Smooth muscle cell of the brain vasculature (primary cell): ENCODE results near the gene TPST2.
"Not testable (repeated sequence)": the region's sequence is repeated elsewhere in the genome, so short reads cannot be mapped to it uniquely, and the experiment has no call there.

Source experiments
- DNase-seq: peaks from one replicate; pipeline ENCODE4 v3.0.0-alpha.2; 2012; ENCODE audit warnings: low read depth, low spot score

TPST2 gene

DNA sequence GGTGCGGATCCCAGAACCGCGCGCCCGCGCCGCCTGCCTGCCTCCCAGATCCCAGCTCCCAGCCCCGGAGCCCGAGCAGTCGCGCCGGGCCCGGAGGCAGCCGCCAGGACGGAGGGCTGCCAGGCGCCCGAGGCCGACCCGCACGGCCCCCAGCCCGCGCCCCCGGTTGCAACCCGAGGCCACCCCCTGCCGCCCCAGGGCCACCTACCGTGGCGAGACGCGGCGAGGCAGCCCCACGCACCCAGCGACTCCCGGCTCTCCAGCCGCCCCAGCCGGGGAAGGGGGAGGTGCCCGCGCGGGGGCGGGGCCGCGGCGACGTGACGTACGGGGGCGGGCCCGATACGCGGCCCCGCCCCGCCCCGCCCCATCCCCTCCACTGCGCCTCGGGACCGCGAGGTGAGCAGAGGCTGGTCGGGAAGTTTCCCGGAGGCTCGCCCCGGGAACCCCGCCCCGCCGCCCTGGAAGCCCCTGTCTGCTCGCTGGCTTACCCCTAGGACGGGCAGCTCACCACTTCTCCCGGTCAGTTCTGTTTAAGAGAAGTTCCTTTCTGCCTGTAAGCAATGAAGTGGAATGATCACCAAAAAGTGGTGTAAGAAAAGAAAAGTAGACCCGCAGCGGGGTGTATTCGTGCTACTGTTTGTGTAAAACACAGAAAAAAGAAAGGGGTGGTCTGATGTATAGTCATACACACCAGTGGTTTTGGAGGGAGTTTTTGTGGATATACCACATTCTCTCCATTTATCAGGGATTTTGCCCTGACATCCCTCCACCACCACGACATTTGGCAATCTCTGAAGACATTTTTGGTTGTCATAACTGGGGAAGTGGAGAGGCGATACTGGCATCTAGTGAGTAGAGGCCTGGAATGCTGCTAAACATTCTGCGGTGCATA is at the start of gene TPST2:
Gene TPST2 (minus strand): TSS at position 288 of the 892 bp plus-strand sequence. CDS start 48,502 bp downstream, outside the sequence.
- DNase-seq: peak; percentile 29

GRCh38 chr22:26636296-26636695 is 46.4 kb upstream of the TPST2 start:
- no peak for DNase-seq

DNA sequence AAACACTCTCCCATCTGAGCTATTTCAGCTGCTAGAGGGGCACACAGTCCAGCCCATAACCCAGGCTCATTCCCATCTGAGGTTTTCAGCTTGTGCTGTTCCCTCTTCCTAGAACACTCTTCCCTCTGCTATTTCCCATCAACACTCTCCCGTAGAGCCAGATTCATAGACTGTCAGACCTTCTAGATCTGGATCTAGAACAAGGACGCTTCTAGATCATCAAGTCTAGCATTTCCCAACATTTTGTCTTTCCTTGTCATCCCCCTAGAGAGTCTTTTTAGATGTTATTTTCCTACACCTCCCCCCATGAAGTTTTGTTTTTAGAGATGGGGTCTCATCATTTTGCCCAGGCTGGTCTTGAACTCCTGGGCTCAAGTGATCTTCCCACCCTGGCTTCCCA is 45.2 kb upstream of the TPST2 start:
- no peak for DNase-seq

- no peak for DNase-seq
These were observed 44.3 kb upstream of the TPST2 start for GRCh38 chr22:26634189-26634588.

DNA sequence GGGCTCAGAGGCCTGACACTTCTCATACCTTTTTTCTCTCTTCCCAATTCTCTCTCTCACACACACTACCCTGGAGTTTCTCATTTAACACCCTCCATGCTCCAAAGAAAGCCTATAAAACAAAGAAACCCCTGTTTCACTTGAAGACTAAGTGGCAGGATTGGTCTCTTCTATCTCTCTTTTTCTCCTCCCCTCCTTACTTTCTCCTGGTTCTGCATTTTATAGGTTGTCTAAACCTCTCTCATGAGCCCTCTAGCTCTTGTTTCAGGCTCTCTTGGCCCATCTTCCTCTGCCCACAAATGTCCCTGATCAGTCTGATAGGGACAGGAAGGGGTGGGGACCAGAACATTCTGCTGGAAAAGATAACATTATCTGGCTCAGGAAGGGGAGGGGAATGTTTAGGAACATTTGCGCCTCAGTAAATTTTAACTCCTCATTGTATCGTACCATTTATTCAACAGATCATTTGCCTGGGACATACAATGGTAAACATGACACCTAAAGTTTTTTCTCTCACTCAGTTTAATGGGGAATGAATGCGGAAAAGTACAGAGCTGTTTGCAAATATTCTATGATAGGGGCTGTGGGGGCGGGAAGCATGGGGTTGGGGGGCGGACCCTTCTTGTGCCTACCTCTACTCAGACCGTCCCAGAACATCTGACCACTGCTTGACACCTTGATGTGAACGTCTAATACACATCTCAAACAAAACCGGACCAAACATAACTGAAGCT is 42.7 kb upstream of the TPST2 start:
- no peak for DNase-seq

GRCh38 chr22:26631282-26631681 is 41.4 kb upstream of the TPST2 start:
- DNase-seq: no peak

- DNase-seq: no peak
These were observed 40.2 kb upstream of the TPST2 start for GRCh38 chr22:26629988-26630761.

- DNase-seq: no peak
These were observed 34.9 kb upstream of the TPST2 start for GRCh38 chr22:26624803-26625202.

DNA sequence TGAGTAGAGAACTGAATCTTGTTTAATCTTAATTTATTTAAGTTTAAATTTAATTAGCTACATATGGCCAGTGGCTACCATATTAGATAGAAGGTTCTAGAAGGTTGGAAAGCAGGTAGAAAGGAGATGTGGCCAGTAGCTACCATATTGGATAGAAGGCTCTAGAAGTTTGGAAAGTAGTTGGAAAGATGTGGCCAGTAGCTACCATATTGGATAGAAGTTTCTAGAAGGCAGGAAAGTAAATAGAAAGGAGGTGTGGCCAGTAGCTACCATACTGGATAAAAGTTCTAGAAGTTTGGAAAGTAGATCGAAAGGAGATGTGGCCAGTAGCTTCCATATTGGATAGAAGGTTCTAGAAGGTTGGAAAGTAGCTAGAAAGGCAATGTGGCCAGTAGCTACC is 34.1 kb upstream of the TPST2 start:
- DNase-seq: no peak

DNA sequence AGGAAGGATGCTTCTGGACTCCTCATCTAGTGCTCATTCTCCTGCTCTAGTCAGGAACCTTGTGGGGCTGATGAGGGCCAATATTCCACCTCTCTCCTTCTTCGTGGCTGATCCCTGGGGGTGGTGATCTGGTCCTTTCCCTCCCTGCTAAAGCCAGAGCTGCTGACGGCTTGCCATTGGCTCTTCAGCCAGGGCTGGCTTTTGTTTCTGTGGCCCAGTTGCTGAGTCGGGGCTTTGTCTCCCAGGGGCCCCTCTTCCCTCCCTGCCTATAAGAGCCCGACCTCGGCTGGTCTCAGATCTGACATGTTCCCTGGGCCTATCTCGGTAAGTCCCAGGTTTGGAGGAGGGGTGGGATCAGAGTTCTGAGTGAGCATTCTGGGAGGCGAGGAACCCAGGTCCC is 31.7 kb upstream of the TPST2 start, which contains the start of gene CRYBA4:
Gene CRYBA4 (plus strand): TSS at position 301 of the 400 bp plus-strand sequence. CDS start 634 bp downstream, outside the sequence.
- DNase-seq: no peak

GRCh38 chr22:26620197-26620596 is 30.3 kb upstream of the TPST2 start:
- no peak for DNase-seq

GRCh38 chr22:26619510-26619909 is 29.6 kb upstream of the TPST2 start:
- no peak for DNase-seq

- DNase-seq: no peak
These were observed 28.5 kb upstream of the TPST2 start for GRCh38 chr22:26618455-26618854.

GRCh38 chr22:26617271-26618199 is 27.6 kb upstream of the TPST2 start, which contains the start of gene CRYBB1:
Gene CRYBB1, minus strand, starts transcription at chr22:26618027. Its CDS starts 1,708 bp downstream, at chr22:26616319.
- DNase-seq: no peak

- DNase-seq: no peak
These were observed 26.7 kb upstream of the TPST2 start for GRCh38 chr22:26616650-26617049.

GRCh38 chr22:26615830-26616435 is 26.0 kb upstream of the TPST2 start:
- DNase-seq: no peak

DNA sequence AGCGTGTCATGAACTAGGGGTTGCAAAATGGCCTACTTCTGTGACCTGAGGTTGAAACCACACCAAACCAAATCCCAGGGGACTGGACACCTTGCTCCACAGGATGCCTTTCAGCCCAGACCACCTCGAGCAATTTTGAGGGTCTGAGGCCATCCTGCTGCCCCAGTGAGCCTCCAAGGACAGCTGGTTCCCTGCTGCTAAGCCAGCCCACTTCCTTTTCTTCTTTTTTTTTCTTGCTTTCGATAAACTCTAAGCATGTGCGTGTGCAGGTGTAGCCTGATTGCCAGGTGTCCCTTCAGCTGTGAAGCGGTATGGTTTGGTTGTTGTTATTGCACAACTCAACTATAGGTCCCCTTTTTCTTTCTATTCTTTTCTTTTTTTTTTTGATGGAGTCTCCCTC is 25.2 kb upstream of the TPST2 start:
- DNase-seq: no peak

DNA sequence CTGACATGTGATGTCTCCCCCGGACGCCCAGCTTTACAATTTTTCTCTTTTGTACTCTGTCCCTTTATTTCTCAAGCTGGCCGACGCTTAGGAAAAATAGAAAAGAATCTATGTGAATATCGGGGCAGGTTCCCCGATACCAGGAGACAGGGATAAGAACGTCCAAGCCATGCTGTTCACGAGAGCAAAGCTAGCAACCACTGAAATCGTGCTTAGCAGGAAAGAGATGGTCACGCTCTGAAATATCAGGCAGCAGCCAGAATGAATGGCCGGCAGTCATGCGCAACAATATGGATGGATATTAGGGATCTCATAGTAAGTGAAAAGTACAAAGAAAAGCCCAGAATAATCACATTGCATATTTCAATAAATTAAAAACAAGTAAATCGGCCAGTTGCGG is 24.4 kb upstream of the TPST2 start:
- no peak for DNase-seq

- DNase-seq: not testable (repeated sequence)
These were observed 23.8 kb upstream of the TPST2 start for GRCh38 chr22:26613753-26614152.

DNA sequence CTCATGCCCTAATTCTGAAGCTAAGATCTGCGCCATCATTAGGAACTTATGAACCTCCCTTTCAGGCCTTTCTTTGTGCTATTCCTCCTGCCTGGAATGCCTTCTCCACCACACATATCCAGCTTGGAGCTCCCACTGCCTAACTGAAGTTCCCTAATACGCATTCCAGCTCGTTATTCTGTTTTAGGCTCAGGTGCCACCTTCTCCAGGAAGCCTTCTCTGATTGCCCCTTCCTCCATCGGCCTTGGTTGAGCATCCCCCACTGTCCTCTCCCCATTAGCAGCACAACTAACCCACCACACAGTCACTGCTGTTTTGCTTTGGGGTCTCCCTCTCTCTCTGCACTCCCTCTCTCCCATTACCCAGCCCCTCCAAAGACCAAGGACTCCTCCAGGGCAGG is 22.7 kb upstream of the TPST2 start:
- no peak for DNase-seq
